Measurements from ENCODE around the gene NMBR.
"Not testable (repeated sequence)": the region's sequence is repeated elsewhere in the genome, so short reads cannot be mapped to it uniquely, and the experiment has no call there.

Gene NMBR

GRCh38 chr6:142071981-142072380 is 74.9 kb downstream of the NMBR start:
- DNase-seq (ENCODE audit: insufficient read length, low spot score) (no peak), FAIRE-seq (no peak)

- FAIRE-seq (no peak), DNase-seq (ENCODE audit: insufficient read length, low spot score) (no peak)
Measured at GRCh38 chr6:142068416-142068815, 78.5 kb downstream of the NMBR start.

- not testable (repeated sequence) for FAIRE-seq; DNase-seq (ENCODE audit: insufficient read length, low spot score)
Measured at GRCh38 chr6:142062861-142063260, 84.1 kb downstream of the NMBR start.

GRCh38 chr6:142058551-142059290 is 88.2 kb downstream of the NMBR start:
- DNase-seq (ENCODE audit: insufficient read length, low spot score) (no peak), FAIRE-seq (no peak)

GRCh38 chr6:142055219-142055618 is 91.7 kb downstream of the NMBR start:
- FAIRE-seq (no peak), DNase-seq (ENCODE audit: insufficient read length, low spot score) (no peak)

GRCh38 chr6:142051404-142051803 is 95.5 kb downstream of the NMBR start:
- no peak for FAIRE-seq
- DNase-seq (ENCODE audit: insufficient read length, low spot score): no peak

GRCh38 chr6:142048593-142048980 is 98.3 kb downstream of the NMBR start:
- FAIRE-seq (no peak), DNase-seq (ENCODE audit: insufficient read length, low spot score) (no peak)

GRCh38 chr6:142047934-142048592 is 98.9 kb downstream of the NMBR start:
- DNase-seq (ENCODE audit: insufficient read length, low spot score) (no peak), FAIRE-seq (no peak)

GRCh38 chr6:142045380-142046278 is 101.3 kb downstream of the NMBR start:
- DNase-seq (ENCODE audit: insufficient read length, low spot score) (peak; percentile 12), FAIRE-seq (no peak)

GRCh38 chr6:142035890-142036289 is 111.0 kb downstream of the NMBR start:
- FAIRE-seq (no peak), DNase-seq (ENCODE audit: insufficient read length, low spot score) (no peak)

GRCh38 chr6:142031035-142031434 is 115.9 kb downstream of the NMBR start:
- no peak for FAIRE-seq
- DNase-seq (ENCODE audit: insufficient read length, low spot score): no peak

- FAIRE-seq: no peak
- DNase-seq (ENCODE audit: insufficient read length, low spot score): no peak
Measured at GRCh38 chr6:142030115-142030619, 116.8 kb downstream of the NMBR start.

GRCh38 chr6:142028527-142028926 is 118.4 kb downstream of the NMBR start:
- FAIRE-seq: no peak

GRCh38 chr6:142027804-142028203 is 119.1 kb downstream of the NMBR start:
- FAIRE-seq; DNase-seq (ENCODE audit: insufficient read length, low spot score): not testable (repeated sequence)

More at GRCh38 chr6:142028527-142028926, 118.4 kb downstream of the NMBR start:
- no peak for DNase-seq (ENCODE audit: insufficient read length, low spot score)

GRCh38 chr6:142027074-142027473 is 119.8 kb downstream of the NMBR start:
- FAIRE-seq: no peak
- no peak for DNase-seq (ENCODE audit: insufficient read length, low spot score)

- no peak for FAIRE-seq
- DNase-seq (ENCODE audit: insufficient read length, low spot score): no peak
Measured at GRCh38 chr6:142026471-142026870, 120.5 kb downstream of the NMBR start.

All from HTR-8/SVneo (cell line).